Right ventricle myocardium inferior (tissue), 1 donor: Measurements from ENCODE around the gene FAM169A. TPM values are rescaled to one million over a fixed set of nuclear protein-coding genes. Genes with fewer than 3 reads are reported as not detected.
"Not testable (repeated sequence)": the region's sequence is repeated elsewhere in the genome, so short reads cannot be mapped to it uniquely, and the experiment has no call there.

Source experiments
- ATAC-seq: fragments of 200-7000 bp; cut with Tn5 transposase; one replicate; pipeline ENCODE4 v1.9.1; 2020; ENCODE audit warnings: mild to moderate bottlenecking, moderate library complexity
- DNase-seq: peaks from one replicate; pipeline ENCODE4 v3.0.0; 2021; ENCODE audit errors: missing footprints
- intact Hi-C: fragments of 100-400 bp; cut with DNase I; formaldehyde crosslinking; loops from one replicate; pipeline ENCODE4 v1.11.0; 2022
- total RNA-seq: library from RNA; stranded (reverse); fragmentation: NEBNext Ultra II Directional; extraction: Animal tissue kit (Norgen Biotek cat#: 25700); gene quantifications from one replicate; pipeline ENCODE4 v1.2.1, GENCODE V29; 2021
- donor health status: DM: no; HTN: yes; CAD: no; lungs with severe emphysema.

Gene FAM169A
- total RNA-seq, 1 donor from 2014 or later, result 3.0 TPM

- ATAC-seq (no peak), DNase-seq (no peak)
- intact Hi-C loops, result loop anchor here (10.0 kb wide), 1 partner anchor 1196 kb away; the partner anchor contains the start of genes ANKRA2 and UTP15
These were observed 104.9 kb downstream of the FAM169A start for GRCh38 chr5:74761241-74761640.

- DNase-seq, ATAC-seq, intact Hi-C loops: not testable (repeated sequence)
These were observed 117.4 kb downstream of the FAM169A start for GRCh38 chr5:74748742-74749141.

GRCh38 chr5:74738406-74738805, 127.8 kb downstream of the FAM169A start:
- DNase-seq (no peak), ATAC-seq (no peak)
- intact Hi-C loops, result no loop called here

- DNase-seq (no peak), ATAC-seq (no peak)
- intact Hi-C loops, result no loop called here
These were observed 129.4 kb downstream of the FAM169A start for GRCh38 chr5:74736759-74737158.

Other genes starting within 250 kb of the FAM169A start
- 3.7 TPM for gene ENC1, start 225.7 kb downstream of the FAM169A start, total RNA-seq
- 95.7 TPM for gene HEXB, start 181.2 kb downstream of the FAM169A start, total RNA-seq
- 44.6 TPM for gene GFM2, start 99.3 kb downstream of the FAM169A start, total RNA-seq
- 45.1 TPM for gene NSA2, start 99.1 kb downstream of the FAM169A start, total RNA-seq
- gene GCNT4, start 186.2 kb upstream of the FAM169A start, total RNA-seq, result 0.35 TPM